Kidney (tissue), 14 donors: ENCODE results near the gene GNAT2. TPM values are rescaled to one million over a fixed set of nuclear protein-coding genes. Genes with fewer than 3 reads are reported as not detected.
A peak's percentile ranks its signal among the peaks of the same experiment; 100 is the strongest.

Experiments used
- DNase-seq, 5 donors: peaks; one replicate each; pipeline ENCODE4 v3.0.0-alpha.2; 2013 to 2020
- FAIRE-seq: peaks from 2 replicates; lab custom pipeline; 2012; peaks lifted over from hg19 to GRCh38; lab: Jason Lieb, UNC
- H3K27ac ChIP-seq, 2 donors: one replicate each; pipeline ENCODE4 v1.7.0; 2013; ENCODE audit warnings: low read depth in 2 of 2, low read length in 2 of 2, inconsistent platforms in 1 of 2
- H3K27me3 ChIP-seq: one replicate; pipeline ENCODE4 v1.7.1; 2013; ENCODE audit warnings: low read length, inconsistent platforms; ENCODE audit not compliant: control insufficient read depth, insufficient read depth
- H3K36me3 ChIP-seq, 3 donors: one replicate each; pipeline versions ENCODE4 v1.7.0 to v1.7.1; 2013; ENCODE audit warnings: low read length in 3 of 3, control low read depth in 1 of 3, inconsistent platforms in 1 of 3; ENCODE audit not compliant: insufficient read depth in 3 of 3, control insufficient read depth in 2 of 3
- H3K4me1 ChIP-seq, 3 donors: one replicate each; pipeline versions ENCODE4 v1.7.0 to v1.7.1; 2013; ENCODE audit warnings: low read length in 3 of 3, inconsistent platforms in 1 of 3, low read depth in 1 of 3; ENCODE audit not compliant: control insufficient read depth in 2 of 3, insufficient read depth in 2 of 3
- H3K4me3 ChIP-seq, 3 donors: one replicate each; pipeline versions ENCODE4 v1.7.0 to v1.8.1; 2013; ENCODE audit warnings: low read length in 3 of 3, control low read depth in 1 of 3, inconsistent platforms in 1 of 3
- H3K9ac ChIP-seq, 3 donors: one replicate each; pipeline versions ENCODE4 v1.7.0 to v1.7.1; 2013; ENCODE audit warnings: low read length in 3 of 3, control low read depth in 1 of 3, inconsistent platforms in 1 of 3
- H3K9me3 ChIP-seq, 3 donors: one replicate each; pipeline versions ENCODE4 v1.7.0 to v1.7.1; 2013; ENCODE audit warnings: low read length in 3 of 3, control low read depth in 1 of 3, inconsistent platforms in 1 of 3; ENCODE audit not compliant: control insufficient read depth in 2 of 3, insufficient read depth in 1 of 3
- CTCF ChIP-seq: IDR thresholded peaks from 3 replicates; pipeline ENCODE4 v1.5.1; 2012; ENCODE audit warnings: mild to moderate bottlenecking, moderate library complexity, borderline replicate concordance; ENCODE audit not compliant: insufficient read depth; ENCODE audit errors: extremely low read depth
- intact Hi-C: fragments of 100-400 bp; cut with DNase I; formaldehyde crosslinking; loops from one replicate; pipeline ENCODE4 v1.11.1; 2022
- polyA plus RNA-seq: library from polyadenylated mRNA; stranded (reverse); fragments of 350-450 nt; fragmentation: Illumina TruSeq; extraction: RNeasy Lipid Tissue Mini Kit (QIAGEN cat#74804); gene quantifications from one replicate; pipeline ENCODE4 v1.2.3, GENCODE V29; 2014; ENCODE audit warnings: low read depth, low replicate concordance; ENCODE audit not compliant: insufficient read depth
- total RNA-seq: library from RNA; stranded (reverse); fragmentation: NEBNext Ultra II Directional; extraction: Animal tissue kit (Norgen Biotek cat#: 25700); gene quantifications from one replicate; pipeline ENCODE4 v1.2.1, GENCODE V29; 2021
- donor health status: control.
- donor health status: control.
- donor health status: control.
- donor health status: control.
- donor health status: control.
- donor health status: DM: yes; HTN: yes; CAD: no.
- donor health status: Normal renal cell carcinoma (clear cell type).

The GNAT2 gene
- total and polyA plus RNA-seq, 2 donors from 2014 or later, result not detected

- no peak for FAIRE-seq
- Histone ChIP-seq H3K4me1 (peaks cover 0 to 5% (median 0%) of the 10 kb centered on the region in 3 donors), H3K9me3 (no peaks in the 10 kb centered on the region), H3K27me3 (no peaks in the 10 kb centered on the region), H3K4me3 (no peak overlapping the region), H3K27ac (no peak overlapping the region), H3K36me3 (peaks cover 0 to 4% (median 0%) of the 10 kb centered on the region in 3 donors), H3K9ac (no peak overlapping the region)
- TF ChIP-seq CTCF, result no peak
- intact Hi-C loops, result no loop called here
- DNase-seq, result peak in 3 of 5 donors; percentile 24 to 72 (median 51)
These were observed 20.8 kb downstream of the GNAT2 start for GRCh38 chr1:109598655-109599054.

GRCh38 chr1:109598156-109598555, 21.3 kb downstream of the GNAT2 start:
- peaks cover 0 to 6% (median 4%) of the 10 kb centered on the region in 3 donors for H3K36me3 ChIP-seq
- peaks cover 0 to 5% (median 2%) of the 10 kb centered on the region in 3 donors for H3K4me1 ChIP-seq
- no peaks in the 10 kb centered on the region for H3K9me3 ChIP-seq
- no peak overlapping the region for H3K4me3 ChIP-seq
- FAIRE-seq, result no peak
- intact Hi-C loops, result no loop called here
- no peak overlapping the region for H3K9ac ChIP-seq
- DNase-seq, result no peak
- H3K27me3 ChIP-seq, result no peaks in the 10 kb centered on the region
- no peak overlapping the region for H3K27ac ChIP-seq
- no peak for TF ChIP-seq CTCF

- intact Hi-C loops, result no loop called here
- Histone ChIP-seq H3K36me3 (peaks cover 0 to 12% (median 9%) of the 10 kb centered on the region in 3 donors), H3K4me3 (no peak overlapping the region), H3K4me1 (peaks cover 0 to 5% (median 4%) of the 10 kb centered on the region in 3 donors), H3K27ac (peak overlapping the region; percentile 4 to 57), H3K9me3 (no peaks in the 10 kb centered on the region), H3K9ac (peak overlapping the region in 2 of 3 donors; percentile 0 to 1), H3K27me3 (no peaks in the 10 kb centered on the region)
- FAIRE-seq (no peak), DNase-seq (peak in 2 of 5 donors; percentile 66 to 69)
- no peak for TF ChIP-seq CTCF
These were observed 23.9 kb downstream of the GNAT2 start for GRCh38 chr1:109595531-109595930.

- no peak overlapping the region for H3K9ac ChIP-seq
- peaks cover 7 to 16% (median 9%) of the 10 kb centered on the region in 3 donors for H3K36me3 ChIP-seq
- FAIRE-seq (no peak), DNase-seq (no peak)
- no peak overlapping the region for H3K4me3 ChIP-seq
- H3K27ac ChIP-seq, result no peak overlapping the region
- H3K4me1 ChIP-seq, result peaks cover 0 to 5% (median 4%) of the 10 kb centered on the region in 3 donors
- H3K27me3 ChIP-seq, result no peaks in the 10 kb centered on the region
- no peak for TF ChIP-seq CTCF
- H3K9me3 ChIP-seq, result no peaks in the 10 kb centered on the region
- intact Hi-C loops, result no loop called here
These were observed 26.5 kb downstream of the GNAT2 start for GRCh38 chr1:109592916-109593315.
